GM18951 (cell line): Measurements from ENCODE around the gene LRP6.
"Not testable (repeated sequence)": the region's sequence is repeated elsewhere in the genome, so short reads cannot be mapped to it uniquely, and the experiment has no call there.

Source experiments
- POLR2A ChIP-seq: IDR thresholded peaks from 4 replicates; pipeline ENCODE4 v1.6.1; 2011; ENCODE audit warnings: mild to moderate bottlenecking; ENCODE audit not compliant: insufficient read length, insufficient read depth; ENCODE audit errors: extremely low read depth
- in situ Hi-C: fragments of 300-500 bp; cut with MboI; formaldehyde crosslinking; loops from one replicate; pipeline ENCODE4 v1.12.0; 2022; ENCODE audit warnings: low sequenced_read_pairs, mixed read lengths, inconsistent platforms; ENCODE audit not compliant: unreplicated experiment

Gene LRP6

DNA sequence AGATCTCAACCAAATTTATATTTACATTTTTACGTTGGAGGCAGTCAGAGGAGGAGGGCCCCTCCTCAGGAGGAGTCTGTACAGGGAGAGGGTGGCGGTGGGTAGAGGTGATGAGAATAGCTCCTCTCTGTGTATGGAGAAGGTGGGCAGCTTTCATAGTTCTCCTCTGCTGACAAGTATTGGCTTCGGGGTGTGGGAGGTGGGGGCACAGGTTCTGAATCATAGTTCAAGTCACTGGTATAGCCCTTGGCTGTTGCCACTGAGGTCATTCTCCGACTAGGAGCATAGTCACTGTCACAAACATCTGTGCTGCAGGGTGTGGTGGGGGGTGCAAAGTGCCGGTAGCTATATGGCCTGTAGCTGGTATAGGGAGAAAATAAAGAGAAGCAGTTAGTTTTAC is 145.8 kb downstream of the LRP6 start:
- no peak for TF ChIP-seq POLR2A
- in situ Hi-C loops, result no loop called here

DNA sequence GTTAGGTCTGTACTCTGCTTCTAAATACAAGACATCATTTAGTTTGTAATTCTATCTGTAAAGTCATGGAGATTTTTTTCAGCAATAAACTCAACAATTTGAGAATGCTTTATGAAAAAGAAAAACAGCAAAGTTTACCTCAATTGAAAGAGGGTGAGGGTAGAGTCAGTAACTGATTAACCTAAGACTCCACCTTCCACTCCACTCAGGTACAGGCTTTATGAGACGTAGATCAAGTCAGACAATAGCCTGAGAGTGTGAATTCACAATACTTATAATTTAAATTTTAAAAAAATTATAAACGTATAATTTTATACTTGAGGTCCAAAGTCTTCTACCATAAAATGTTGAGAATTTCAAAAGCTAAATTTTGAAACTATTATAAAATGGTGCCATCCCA is 150.2 kb downstream of the LRP6 start:
- in situ Hi-C loops, result no loop called here
- TF ChIP-seq POLR2A, result no peak

DNA sequence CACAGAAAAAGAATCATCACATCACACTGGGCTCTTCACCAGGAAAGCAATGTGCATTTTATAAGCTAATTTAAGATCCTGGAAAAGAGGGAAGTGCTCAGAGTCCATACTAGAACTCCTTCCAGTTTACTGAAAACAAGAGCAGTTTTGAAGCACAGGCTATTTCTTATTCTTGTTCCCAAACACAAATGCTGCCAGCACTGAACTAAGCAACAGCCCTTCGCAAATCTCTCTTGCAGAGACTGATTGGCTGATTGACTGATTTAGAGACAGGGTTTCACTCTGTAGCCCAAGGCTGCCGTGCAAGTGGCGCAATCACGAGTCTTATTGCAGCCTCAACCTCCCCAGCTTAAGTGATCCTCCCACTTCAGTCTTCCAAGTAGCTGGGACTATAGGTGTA is 151.3 kb downstream of the LRP6 start:
- no peak for TF ChIP-seq POLR2A
- in situ Hi-C loops, result no loop called here

DNA sequence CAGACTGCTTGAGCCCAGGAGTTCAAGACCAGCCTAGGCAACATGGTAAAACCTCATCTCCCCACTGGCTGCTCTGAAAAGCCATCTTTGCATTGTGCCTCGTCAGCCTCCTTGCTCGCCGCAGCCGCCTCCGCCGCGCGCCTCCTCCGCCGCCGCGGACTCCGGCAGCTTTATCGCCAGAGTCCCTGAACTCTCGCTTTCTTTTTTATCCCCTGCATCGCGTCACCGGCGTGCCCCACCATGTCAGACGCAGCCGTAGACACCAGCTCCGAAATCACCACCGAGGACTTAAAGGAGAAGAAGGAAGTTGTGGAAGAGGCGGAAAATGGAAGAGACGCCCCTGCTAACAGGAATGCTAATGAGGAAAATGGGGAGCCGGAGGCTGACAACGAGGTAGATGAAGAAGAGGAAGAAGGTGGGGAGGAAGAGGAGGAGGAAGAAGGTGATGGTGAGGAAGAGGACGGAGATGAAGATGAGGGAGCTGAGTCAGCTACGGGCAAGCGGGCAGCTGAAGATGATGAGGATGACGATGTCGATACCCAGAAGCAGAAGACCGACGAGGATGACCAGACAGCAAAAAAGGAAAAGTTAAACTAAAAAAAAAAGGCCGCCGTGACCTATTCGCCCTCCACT is 155.8 kb downstream of the LRP6 start:
- in situ Hi-C loops, result not testable (repeated sequence)

DNA sequence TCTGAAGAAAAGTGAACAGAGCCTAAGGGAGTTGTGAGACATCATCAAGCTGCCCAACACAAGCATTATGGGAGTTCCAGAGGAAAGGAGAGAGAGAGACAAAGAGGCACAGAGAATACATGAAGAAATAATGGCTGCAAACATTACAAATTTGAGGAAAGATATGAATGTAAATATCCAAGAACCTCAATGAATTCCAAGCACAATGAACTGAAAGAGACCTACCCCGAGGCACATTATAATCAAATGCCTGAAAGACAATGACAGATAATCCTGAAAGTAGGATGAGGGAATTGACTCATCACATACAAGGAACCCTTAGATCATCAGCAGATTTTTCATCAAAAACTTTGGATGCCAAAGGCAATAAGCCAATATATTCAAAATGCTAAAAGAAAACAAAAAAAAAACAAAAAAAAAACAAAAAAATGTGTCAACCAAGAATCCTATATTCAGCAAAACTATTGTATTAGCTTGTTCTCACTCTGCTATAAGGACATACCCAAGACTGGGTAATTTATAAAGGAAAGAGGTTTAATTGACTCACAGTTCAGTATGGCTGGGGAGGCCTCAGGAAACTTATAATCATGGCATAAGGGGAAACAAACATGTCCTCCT is 158.3 kb downstream of the LRP6 start:
- no peak for TF ChIP-seq POLR2A
- in situ Hi-C loops, result no loop called here

DNA sequence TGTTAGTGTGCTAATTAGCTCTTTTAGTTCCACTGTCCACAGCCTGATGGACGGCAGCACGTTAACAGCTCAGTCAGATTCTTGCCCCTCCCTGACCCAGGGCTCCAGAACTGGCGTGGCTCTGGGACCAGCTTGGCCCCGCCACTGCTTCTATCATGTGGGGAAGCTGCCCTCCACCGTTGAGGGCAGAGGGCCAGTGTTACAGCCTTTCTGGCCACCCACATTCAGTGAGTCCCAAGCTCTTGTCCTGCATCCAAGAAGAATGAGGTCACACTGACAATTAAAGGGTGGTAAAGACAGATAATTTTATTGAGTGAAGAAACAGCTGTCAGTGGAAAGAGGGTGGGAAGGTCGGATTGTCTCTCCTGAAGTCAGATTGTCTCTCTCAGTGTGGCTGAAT is 159.2 kb downstream of the LRP6 start:
- in situ Hi-C loops, result no loop called here
- no peak for TF ChIP-seq POLR2A

DNA sequence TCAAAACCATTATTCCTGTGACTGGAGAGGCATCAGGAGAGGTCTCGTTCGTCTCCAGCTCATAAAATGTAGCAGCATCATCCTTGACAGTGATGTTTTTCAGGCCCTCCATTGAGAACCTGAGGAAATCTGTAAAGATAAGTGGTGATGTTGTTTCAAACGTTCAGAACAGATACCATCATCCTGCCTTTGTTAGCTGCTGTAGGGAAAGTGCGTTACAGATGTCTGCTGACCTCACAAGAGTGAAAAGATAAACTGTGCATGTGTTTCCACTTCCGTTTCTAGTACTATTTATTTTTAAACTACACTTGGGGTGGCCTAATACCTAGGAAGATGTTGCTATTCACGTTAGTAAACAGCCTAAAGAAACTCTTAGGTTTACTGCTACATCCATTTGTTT is 167.7 kb downstream of the LRP6 start:
- no peak for TF ChIP-seq POLR2A

DNA sequence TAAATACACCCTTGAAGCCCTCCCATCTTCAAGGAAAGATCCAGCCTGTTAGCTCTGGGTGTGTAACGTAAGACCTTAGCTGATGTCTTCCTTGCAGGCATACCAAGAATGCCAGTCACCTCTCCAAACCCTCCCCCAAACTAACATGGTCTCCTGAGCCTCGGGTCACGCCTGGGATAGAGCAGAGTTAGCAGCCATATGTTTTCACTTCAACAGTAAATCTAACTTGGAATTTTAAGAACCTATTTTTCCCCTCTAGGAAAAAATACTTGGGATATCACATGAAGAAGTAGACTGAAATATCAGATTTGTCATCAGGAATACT is 168.2 kb downstream of the LRP6 start:
- no peak for TF ChIP-seq POLR2A
- in situ Hi-C loops, result no loop called here

More for the DNA sequence above, 167.7 kb downstream of the LRP6 start:
- in situ Hi-C loops, result no loop called here

DNA sequence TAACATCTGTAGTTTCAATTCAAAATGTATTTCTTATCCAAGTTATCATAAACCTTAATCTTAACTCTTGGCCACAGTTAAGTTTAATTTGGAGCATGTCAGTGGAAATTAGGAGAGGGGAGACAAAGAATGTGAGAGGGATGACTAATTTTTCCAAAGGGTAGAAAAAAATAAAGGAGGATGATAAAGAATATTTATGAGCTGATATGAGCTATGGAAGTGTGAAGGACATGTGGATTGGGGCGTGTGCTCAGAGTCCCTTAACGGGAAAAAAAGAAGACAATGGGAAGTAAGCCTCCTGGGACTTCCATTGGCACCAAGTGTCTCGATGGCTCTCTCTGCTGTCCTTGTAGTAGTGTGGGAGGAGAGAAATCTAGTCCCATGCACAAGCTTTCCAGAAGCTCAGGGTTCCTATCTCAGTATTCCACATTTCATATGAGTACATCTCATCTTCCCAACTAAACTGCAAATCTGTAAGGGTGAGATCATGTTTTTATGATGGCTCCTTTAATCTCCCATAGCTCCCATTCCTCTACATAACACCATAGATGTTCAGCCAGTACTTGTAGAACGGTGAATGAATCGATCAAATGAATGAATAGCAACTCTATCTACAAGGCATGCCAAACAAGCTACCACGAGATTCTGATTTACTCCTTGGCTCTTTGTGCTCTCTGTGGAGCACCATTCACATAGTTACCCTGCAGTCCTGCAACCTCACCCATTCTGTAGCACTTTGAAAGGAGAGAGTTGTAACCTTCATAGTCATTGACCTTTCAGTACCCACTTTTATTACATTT is 168.8 kb downstream of the LRP6 start:
- no peak for TF ChIP-seq POLR2A
- in situ Hi-C loops, result no loop called here

DNA sequence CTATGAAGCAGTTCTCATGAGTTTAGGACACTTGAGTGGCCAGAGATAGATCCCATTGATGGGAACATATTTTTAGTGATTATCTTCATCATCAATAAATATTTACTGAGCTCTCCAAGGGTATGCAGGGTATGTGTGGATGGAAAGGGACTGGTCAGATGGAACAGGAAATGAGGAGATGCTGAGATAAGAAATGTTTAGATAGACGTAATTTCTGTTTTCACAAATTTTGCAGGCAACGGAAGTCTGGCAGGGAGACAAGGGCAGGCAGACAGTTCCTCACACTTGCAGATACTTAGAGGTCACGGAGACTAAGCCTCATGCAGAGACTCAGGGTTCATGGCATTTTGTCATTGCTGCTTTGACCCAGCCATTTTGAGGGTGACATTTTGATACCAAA is 171.8 kb downstream of the LRP6 start:
- TF ChIP-seq POLR2A, result no peak
- in situ Hi-C loops, result no loop called here

DNA sequence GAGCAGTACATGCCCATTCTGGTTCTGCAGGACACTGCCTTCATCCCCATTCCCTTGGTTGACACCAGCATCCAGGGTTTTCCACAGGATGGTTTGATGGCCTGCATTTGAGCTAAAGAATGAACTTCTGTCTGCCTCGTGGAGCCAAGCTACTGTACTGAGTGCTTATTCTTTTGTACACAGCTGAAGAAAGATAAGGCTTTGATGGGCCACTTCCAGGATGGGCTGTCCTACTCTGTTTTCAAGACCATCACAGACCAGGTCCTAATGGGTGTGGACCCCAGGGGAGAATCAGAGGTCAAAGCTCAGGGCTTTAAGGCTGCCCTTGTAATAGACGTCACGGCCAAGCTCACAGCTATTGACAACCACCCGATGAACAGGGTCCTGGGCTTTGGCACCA is 172.4 kb downstream of the LRP6 start:
- in situ Hi-C loops, result no loop called here
- TF ChIP-seq POLR2A, result no peak

DNA sequence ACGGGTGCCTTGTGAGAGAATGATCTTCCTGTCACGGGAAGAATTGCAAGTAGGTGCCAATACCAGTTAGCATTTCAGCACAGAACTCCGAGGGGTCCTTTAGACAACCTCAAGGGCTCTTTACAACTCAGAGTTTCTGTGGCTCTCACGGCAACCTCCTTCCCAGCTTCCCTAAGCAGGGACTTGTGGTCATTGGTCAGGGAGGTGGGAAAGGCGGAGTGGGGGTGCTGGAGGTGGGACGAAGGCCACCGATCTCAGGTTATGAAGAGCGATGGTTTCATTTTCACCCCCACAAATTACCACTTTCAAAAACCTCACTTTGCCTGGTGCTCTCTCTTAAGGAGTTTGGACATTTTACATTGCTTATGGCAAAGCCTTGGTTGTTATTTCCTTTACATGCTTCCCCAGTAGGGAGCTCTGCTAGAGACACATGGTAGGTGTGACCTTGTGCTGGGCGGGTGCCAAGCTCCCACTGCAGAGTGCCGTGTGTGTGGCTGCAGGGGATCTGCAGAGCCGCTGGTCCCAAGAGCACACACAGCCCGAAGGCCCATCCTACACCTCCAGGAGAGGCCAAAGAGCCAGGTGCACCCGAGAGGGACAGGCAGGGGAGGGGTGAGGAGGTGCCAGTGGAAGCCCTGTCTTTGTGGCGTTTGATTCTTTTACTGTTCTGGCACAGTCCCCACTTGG is 174.7 kb downstream of the LRP6 start:
- in situ Hi-C loops, result no loop called here
- TF ChIP-seq POLR2A, result no peak

DNA sequence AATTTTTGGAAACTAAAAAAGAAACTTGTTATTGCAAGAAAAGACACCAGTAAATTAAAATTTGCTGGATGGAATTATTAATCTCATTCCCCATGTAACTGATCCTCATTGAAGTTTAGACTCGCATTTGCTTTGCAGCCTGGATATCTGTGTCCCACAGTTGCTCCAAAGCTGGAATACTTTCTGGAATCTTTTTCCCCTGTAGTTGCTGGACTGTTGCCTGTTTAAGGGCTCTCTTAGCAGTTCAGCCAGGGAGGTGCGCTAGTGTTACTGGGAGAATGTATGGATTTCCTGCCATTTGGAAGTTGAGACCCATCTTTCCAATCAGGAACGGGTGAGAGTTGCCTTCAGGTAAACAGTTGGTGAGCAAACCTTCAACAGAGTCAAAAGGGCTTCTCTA is 175.8 kb downstream of the LRP6 start:
- in situ Hi-C loops, result no loop called here
- TF ChIP-seq POLR2A, result no peak

DNA sequence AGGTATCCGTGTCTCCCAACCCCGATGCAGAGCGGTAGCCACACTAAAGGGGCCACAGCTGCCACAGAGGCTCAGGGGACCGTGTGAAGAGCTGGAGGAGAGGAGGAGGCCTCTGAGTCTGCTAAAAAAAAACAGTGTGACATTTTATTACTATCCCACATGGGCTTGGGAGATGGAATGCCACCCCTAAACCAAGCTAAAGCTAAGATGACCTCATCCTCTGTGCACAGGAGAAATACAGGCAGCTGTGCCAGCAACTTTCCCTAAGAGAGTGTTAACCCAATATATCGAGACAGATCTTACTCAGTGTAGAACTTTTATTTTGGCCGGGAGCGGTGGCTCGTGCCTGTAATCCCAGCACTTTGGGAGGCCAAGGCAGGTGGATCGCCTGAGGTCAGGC is 178.1 kb downstream of the LRP6 start:
- no peak for TF ChIP-seq POLR2A

More for the DNA sequence above, 178.1 kb downstream of the LRP6 start:
- in situ Hi-C loops, result no loop called here
